ENCODE measurements around the gene CRADD. TPM values are rescaled to one million over a fixed set of nuclear protein-coding genes. Genes with fewer than 3 reads are reported as not detected.

The CRADD gene
- total RNA-seq, 1 donor from 2014 or later, result 41.2 TPM

- Histone ChIP-seq H3K9ac (no peak overlapping the region), H3K4me3 (no peak overlapping the region), H3K36me3 (no peaks in the 10 kb centered on the region), H2AFZ (replicated peaks) (no peak overlapping the region), H3K79me2 (ENCODE audit: low read depth) (no peaks in the 10 kb centered on the region), H4K20me1 (ENCODE audit: low read depth) (no peaks in the 10 kb centered on the region), H3K4me1 (no peaks in the 10 kb centered on the region), H3K27me3 (no peaks in the 10 kb centered on the region), H3K4me2 (no peak overlapping the region), H3K27ac (no peak overlapping the region), H3F3A (ENCODE audit: low read depth) (no peaks in the 10 kb centered on the region), H3K9me3 (ENCODE audit: low read depth) (no peaks in the 10 kb centered on the region)
- DNase-seq (ENCODE audit: low spot score), result no peak
- H3K36me3 Mint-ChIP-seq, result no peaks in the 10 kb centered on the region
- H3K9me3 Mint-ChIP-seq, result peaks cover 7% of the 10 kb centered on the region
- TF ChIP-seq CTCF (IDR thresholded peaks at IDR 0.05) (no peak), EZH2 (IDR thresholded peaks at IDR 0.05) (no peak), EZH2phosphoT487 (IDR thresholded peaks at IDR 0.05) (no peak)
- no peak overlapping the region for H3K4me3 Mint-ChIP-seq
- no peak overlapping the region for H3K27ac Mint-ChIP-seq
- peaks cover 4% of the 10 kb centered on the region for H3K27me3 Mint-ChIP-seq (ENCODE audit: insufficient read depth, low read depth)
- H3K4me1 Mint-ChIP-seq, result no peaks in the 10 kb centered on the region
Measured at GRCh38 chr12:93921521-93921920, 244.3 kb downstream of the CRADD start.

GRCh38 chr12:93922583-93923006 lies 245.4 kb downstream of the CRADD start:
- TF ChIP-seq CTCF (IDR thresholded peaks at IDR 0.05) (no peak), EZH2 (IDR thresholded peaks at IDR 0.05) (no peak), EZH2phosphoT487 (IDR thresholded peaks at IDR 0.05) (no peak)
- Mint-ChIP-seq H3K4me3 (no peak overlapping the region), H3K27ac (no peak overlapping the region), H3K36me3 (no peaks in the 10 kb centered on the region), H3K27me3 (ENCODE audit: insufficient read depth, low read depth) (peaks cover 3% of the 10 kb centered on the region), H3K9me3 (peaks cover 10% of the 10 kb centered on the region), H3K4me1 (no peaks in the 10 kb centered on the region)
- Histone ChIP-seq H3K4me3 (no peak overlapping the region), H3F3A (ENCODE audit: low read depth) (no peaks in the 10 kb centered on the region), H3K4me2 (no peak overlapping the region), H3K9ac (no peak overlapping the region), H4K20me1 (ENCODE audit: low read depth) (no peaks in the 10 kb centered on the region), H3K36me3 (no peaks in the 10 kb centered on the region), H3K9me3 (ENCODE audit: low read depth) (no peaks in the 10 kb centered on the region), H2AFZ (replicated peaks) (no peak overlapping the region), H3K27me3 (no peaks in the 10 kb centered on the region), H3K79me2 (ENCODE audit: low read depth) (no peaks in the 10 kb centered on the region), H3K27ac (no peak overlapping the region), H3K4me1 (no peaks in the 10 kb centered on the region)
- DNase-seq (ENCODE audit: low spot score), result no peak

- H3K27me3 Mint-ChIP-seq (ENCODE audit: insufficient read depth, low read depth), result peaks cover 3% of the 10 kb centered on the region
- Histone ChIP-seq H3K79me2 (ENCODE audit: low read depth) (no peaks in the 10 kb centered on the region), H3F3A (ENCODE audit: low read depth) (no peaks in the 10 kb centered on the region), H3K9ac (no peak overlapping the region), H3K9me3 (ENCODE audit: low read depth) (peaks cover 4% of the 10 kb centered on the region), H3K27ac (no peak overlapping the region), H3K4me3 (no peak overlapping the region), H3K4me1 (no peaks in the 10 kb centered on the region), H4K20me1 (ENCODE audit: low read depth) (no peaks in the 10 kb centered on the region), H3K4me2 (no peak overlapping the region), H3K27me3 (no peaks in the 10 kb centered on the region), H3K36me3 (no peaks in the 10 kb centered on the region), H2AFZ (replicated peaks) (no peak overlapping the region)
- TF ChIP-seq EZH2 (IDR thresholded peaks at IDR 0.05) (no peak), CTCF (IDR thresholded peaks at IDR 0.05) (no peak), EZH2phosphoT487 (IDR thresholded peaks at IDR 0.05) (no peak)
- H3K36me3 Mint-ChIP-seq, result no peaks in the 10 kb centered on the region
- no peak for DNase-seq (ENCODE audit: low spot score)
- H3K27ac Mint-ChIP-seq, result no peak overlapping the region
- no peak overlapping the region for H3K4me3 Mint-ChIP-seq
- H3K4me1 Mint-ChIP-seq, result no peaks in the 10 kb centered on the region
- peaks cover 17% of the 10 kb centered on the region for H3K9me3 Mint-ChIP-seq
Measured at GRCh38 chr12:93924367-93924766, 247.2 kb downstream of the CRADD start.
